MM.1S (cell line): ENCODE measurements around the gene KLRC1.

ENCODE experiments used
- EZH2 ChIP-seq: fragments of 300-600 bp; sonication (generic); optimal IDR thresholded peaks from 2 replicates; pipeline ENCODE3; 2017; ENCODE audit warnings: low read depth, mild to moderate bottlenecking, antibody characterized with exemption, low read length, mixed read lengths
- TF ChIP-seq, protein P1 (sequence below): fragments of 300-600 bp; sonication (generic); IDR thresholded peaks from 2 replicates; pipeline ENCODE4 v1.5.1; 2016; ENCODE audit warnings: antibody characterized with exemption, low read length, mixed read lengths

DNA sequence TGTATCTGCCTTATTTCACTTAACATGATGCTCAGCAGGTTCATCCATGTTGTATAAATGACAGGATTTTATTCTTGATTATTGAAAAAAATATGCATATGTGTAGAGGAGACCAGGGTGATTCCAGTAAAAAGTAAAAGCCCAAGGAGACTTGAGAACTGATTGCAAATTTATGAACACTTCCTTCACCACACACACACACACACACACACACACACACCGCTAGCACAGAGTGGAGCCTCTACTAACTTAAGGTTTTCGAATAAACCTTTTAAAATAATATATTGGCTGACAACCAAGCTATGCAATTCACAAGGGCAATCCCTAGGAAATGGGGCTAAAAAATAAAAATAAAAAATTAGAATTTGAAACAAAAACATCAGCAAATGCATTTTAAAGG lies 55.0 kb downstream of the KLRC1 start:
- no peak for TF ChIP-seq EZH2
- TF ChIP-seq, protein P1, sequence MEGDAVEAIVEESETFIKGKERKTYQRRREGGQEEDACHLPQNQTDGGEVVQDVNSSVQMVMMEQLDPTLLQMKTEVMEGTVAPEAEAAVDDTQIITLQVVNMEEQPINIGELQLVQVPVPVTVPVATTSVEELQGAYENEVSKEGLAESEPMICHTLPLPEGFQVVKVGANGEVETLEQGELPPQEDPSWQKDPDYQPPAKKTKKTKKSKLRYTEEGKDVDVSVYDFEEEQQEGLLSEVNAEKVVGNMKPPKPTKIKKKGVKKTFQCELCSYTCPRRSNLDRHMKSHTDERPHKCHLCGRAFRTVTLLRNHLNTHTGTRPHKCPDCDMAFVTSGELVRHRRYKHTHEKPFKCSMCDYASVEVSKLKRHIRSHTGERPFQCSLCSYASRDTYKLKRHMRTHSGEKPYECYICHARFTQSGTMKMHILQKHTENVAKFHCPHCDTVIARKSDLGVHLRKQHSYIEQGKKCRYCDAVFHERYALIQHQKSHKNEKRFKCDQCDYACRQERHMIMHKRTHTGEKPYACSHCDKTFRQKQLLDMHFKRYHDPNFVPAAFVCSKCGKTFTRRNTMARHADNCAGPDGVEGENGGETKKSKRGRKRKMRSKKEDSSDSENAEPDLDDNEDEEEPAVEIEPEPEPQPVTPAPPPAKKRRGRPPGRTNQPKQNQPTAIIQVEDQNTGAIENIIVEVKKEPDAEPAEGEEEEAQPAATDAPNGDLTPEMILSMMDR, result no peak
